H1 (cell line): ENCODE measurements around the gene SPRR1A. TPM values are rescaled to one million over a fixed set of nuclear protein-coding genes. Genes with fewer than 3 reads are reported as not detected.

Experiments
- CTCF ChIA-PET: fragments of 300-600 bp; sonication (Branson Sonifier 250); formaldehyde crosslinking; loops from one replicate; lab custom pipeline; 2021; ENCODE audit not compliant: partially characterized antibody; lab: Charles Lee
- POLR2A ChIA-PET: fragments of 300-600 bp; sonication (Branson Sonifier 250); formaldehyde crosslinking; loops from one replicate; lab custom pipeline; 2021; ENCODE audit warnings: inconsistent platforms; ENCODE audit not compliant: partially characterized antibody; lab: Charles Lee
- DNase-seq, 2 experiments: peaks; one replicate each; pipeline versions ENCODE4 v3.0.0 to v3.0.0-alpha.2; 2010 to 2022; ENCODE audit warnings: low spot score in 2 of 2, low read depth in 1 of 2, mixed read lengths in 1 of 2
- FAIRE-seq: peaks from 2 replicates; lab custom pipeline; 2011; peaks lifted over from hg19 to GRCh38; lab: Jason Lieb, UNC
- H2AFZ ChIP-seq: 2 replicates; pipeline ENCODE4 v1.8.1; 2012; ENCODE audit warnings: low read length, inconsistent platforms
- H2AK5ac ChIP-seq: 2 replicates; pipeline ENCODE4 v1.6.1; 2013; ENCODE audit warnings: low read depth, low read length
- H2BK120ac ChIP-seq: replicated peaks from 2 replicates; pipeline ENCODE3; 2013; ENCODE audit warnings: low read depth, low read length, inconsistent platforms
- H2BK12ac ChIP-seq: 2 replicates; pipeline ENCODE4 v1.6.1; 2013; ENCODE audit warnings: low read depth, low read length
- H2BK15ac ChIP-seq: 2 replicates; pipeline ENCODE4 v1.6.1; 2013; ENCODE audit warnings: low read length
- H2BK20ac ChIP-seq: 2 replicates; pipeline ENCODE4 v1.6.1; 2013; ENCODE audit warnings: low read length
- H2BK5ac ChIP-seq: 2 replicates; pipeline ENCODE4 v1.6.1; 2013; ENCODE audit warnings: low read depth, low read length
- H3K14ac ChIP-seq: 2 replicates; pipeline ENCODE4 v1.6.1; 2013; ENCODE audit warnings: inconsistent platforms; ENCODE audit not compliant: insufficient read length
- H3K18ac ChIP-seq: 2 replicates; pipeline ENCODE4 v1.6.1; 2013; ENCODE audit warnings: low read length; ENCODE audit errors: extremely low read depth
- H3K23ac ChIP-seq: 2 replicates; pipeline ENCODE4 v1.6.1; 2013; ENCODE audit warnings: inconsistent platforms; ENCODE audit not compliant: insufficient read length
- H3K23me2 ChIP-seq: 2 replicates; pipeline ENCODE4 v1.6.1; 2013; ENCODE audit warnings: low read depth, low read length
- H3K27ac ChIP-seq: 2 replicates; pipeline ENCODE4 v1.6.1; 2011; ENCODE audit warnings: low read depth, low read length, inconsistent platforms
- H3K27me3 ChIP-seq, 4 experiments: replicated peaks in 1 of 4; 1 replicate in 1 of 4; 2 replicates in 3 of 4; pipeline versions ENCODE4 v1.6.1 to v1.8.1; 2011 to 2013; ENCODE audit warnings: low read length in 3 of 4, mild to moderate bottlenecking in 3 of 4, inconsistent platforms in 2 of 4, mixed read lengths in 2 of 4, moderate library complexity in 1 of 4; ENCODE audit not compliant: control insufficient read depth in 3 of 4, insufficient read depth in 3 of 4; ENCODE audit errors: extremely low read depth in 1 of 4
- H3K36me3 ChIP-seq, 4 experiments: 2 replicates each; pipeline versions ENCODE4 v1.6.1 to v1.8.1; 2011 to 2013; ENCODE audit warnings: mild to moderate bottlenecking in 4 of 4, low read length in 3 of 4, moderate library complexity in 2 of 4, control low read depth in 1 of 4, inconsistent platforms in 1 of 4; ENCODE audit not compliant: insufficient read depth in 4 of 4, control insufficient read depth in 2 of 4
- H3K4ac ChIP-seq: replicated peaks from 2 replicates; pipeline ENCODE3; 2013; ENCODE audit warnings: low read length, low read depth, mixed read lengths, inconsistent platforms; ENCODE audit not compliant: insufficient read length
- H3K4me1 ChIP-seq, 4 experiments: replicated peaks in 1 of 4; 1 replicate in 1 of 4; 2 replicates in 3 of 4; pipeline versions ENCODE4 v1.6.1 to v1.8.1; 2011 to 2013; ENCODE audit warnings: low read length in 3 of 4, inconsistent platforms in 2 of 4, mixed read lengths in 1 of 4; ENCODE audit not compliant: insufficient read depth in 4 of 4, control insufficient read depth in 3 of 4
- H3K4me2 ChIP-seq, 2 experiments: 2 replicates each; pipeline versions ENCODE4 v1.6.1 to v1.8.1; 2011 to 2013; ENCODE audit warnings: low read depth in 2 of 2, low read length in 2 of 2, control low read depth in 1 of 2, inconsistent platforms in 1 of 2, mild to moderate bottlenecking in 1 of 2; ENCODE audit not compliant: insufficient read depth in 1 of 2
- H3K4me3 ChIP-seq, 4 experiments: fragments of 200-600, 300-600 bp in 1 of 4; sonication (generic), shearing (Covaris generic), sonication (Bioruptor Twin) in 1 of 4; 2 replicates each; pipeline versions ENCODE4 v1.5.1 to v1.8.1; 2011 to 2016; ENCODE audit warnings: low read length in 4 of 4, low read depth in 3 of 4, control low read depth in 2 of 4, inconsistent platforms in 2 of 4, mild to moderate bottlenecking in 2 of 4, mixed read lengths in 1 of 4, moderate library complexity in 1 of 4; ENCODE audit not compliant: insufficient read depth in 2 of 4; ENCODE audit errors: extremely low read depth in 1 of 4
- H3K56ac ChIP-seq: replicated peaks from 2 replicates; pipeline ENCODE3; 2013; ENCODE audit warnings: low read depth, mild to moderate bottlenecking, mixed read lengths, low read length, inconsistent platforms; ENCODE audit not compliant: insufficient read length
- H3K79me1 ChIP-seq: 2 replicates; pipeline ENCODE4 v1.6.1; 2013; ENCODE audit warnings: low read depth, low read length, control low read depth
- H3K79me2 ChIP-seq, 2 experiments: 2 replicates each; pipeline versions ENCODE4 v1.6.1 to v1.8.1; 2012 to 2013; ENCODE audit warnings: low read length in 2 of 2, mild to moderate bottlenecking in 2 of 2, inconsistent platforms in 1 of 2; ENCODE audit not compliant: insufficient read depth in 2 of 2, control insufficient read depth in 1 of 2
- H3K9ac ChIP-seq, 4 experiments: replicated peaks in 1 of 4; 1 replicate in 1 of 4; 2 replicates in 3 of 4; pipeline versions ENCODE4 v1.6.1 to v1.8.1; 2011 to 2013; ENCODE audit warnings: low read depth in 3 of 4, low read length in 3 of 4, control low read depth in 2 of 4, mild to moderate bottlenecking in 2 of 4, moderate library complexity in 2 of 4, inconsistent platforms in 1 of 4; ENCODE audit errors: extremely low read depth in 1 of 4
- H3K9me3 ChIP-seq, 2 experiments: 2 replicates each; pipeline versions ENCODE4 v1.6.1 to v1.8.1; 2012 to 2013; ENCODE audit warnings: mild to moderate bottlenecking in 2 of 2, moderate library complexity in 2 of 2, control low read depth in 1 of 2, inconsistent platforms in 1 of 2, low read depth in 1 of 2, low read length in 1 of 2, mixed read lengths in 1 of 2; ENCODE audit not compliant: insufficient read depth in 2 of 2
- H4K20me1 ChIP-seq, 2 experiments: replicated peaks in 1 of 2; 2 replicates each; pipeline versions ENCODE3 to v1.8.1; 2011 to 2013; ENCODE audit warnings: inconsistent platforms in 2 of 2, low read length in 2 of 2, mild to moderate bottlenecking in 1 of 2; ENCODE audit not compliant: insufficient read depth in 2 of 2, control insufficient read depth in 1 of 2
- H4K5ac ChIP-seq: 2 replicates; pipeline ENCODE4 v1.6.1; 2013; ENCODE audit warnings: low read length, low read depth, mixed read lengths, inconsistent platforms; ENCODE audit not compliant: insufficient read length
- H4K8ac ChIP-seq: 2 replicates; pipeline ENCODE4 v1.8.0; 2013; ENCODE audit warnings: mild to moderate bottlenecking, moderate library complexity, low read length, inconsistent platforms; ENCODE audit not compliant: insufficient read depth; ENCODE audit errors: extremely low read depth
- H4K91ac ChIP-seq: replicated peaks from 2 replicates; pipeline ENCODE3; 2013; ENCODE audit warnings: low read length, mixed read lengths, inconsistent platforms; ENCODE audit not compliant: insufficient read length
- RNF2 ChIP-seq: fragments of 200-900, 300-1000 bp; sonication (generic); IDR thresholded peaks from 2 replicates; pipeline ENCODE4 v1.7.1; 2016; ENCODE audit warnings: borderline replicate concordance, low read depth, mild to moderate bottlenecking, antibody characterized with exemption, low read length; ENCODE audit not compliant: poor library complexity, severe bottlenecking; ENCODE audit errors: missing control alignments
- WGBS, 2 experiments: shearing (Covaris generic) in 1 of 2; methylation state at CpG; one replicate each; pipeline versions ENCODE4 v1.1.6 to v1.1.7; 2013 to 2015; ENCODE audit warnings: low lambda C conversion rate in 2 of 2, mixed read lengths in 2 of 2, inconsistent platforms in 1 of 2, low coverage in 1 of 2, missing lambda C conversion rate in 1 of 2; ENCODE audit not compliant: insufficient replicate concordance in 2 of 2, insufficient coverage in 1 of 2, insufficient read length in 1 of 2; ENCODE audit errors: extremely low coverage in 1 of 2, missing lambda C conversion rate in 1 of 2; 5-methylcytosine and 5-hydroxymethylcytosine counted together
- polyA plus RNA-seq, 7 experiments: library from polyadenylated mRNA; depleted of rRNA in 3 of 7; stranded (reverse) in 5 of 7; unstranded in 2 of 7; fragments of >200 nt in 5 of 7; fragments of 200-250 nt in 2 of 7; gene quantifications; 1 replicate in 5 of 7; 2 replicates in 1 of 7; 4 replicates in 1 of 7; pipeline versions ENCODE4 v1.2.1 to v1.2.3, GENCODE V29; 2011 to 2013; ENCODE audit warnings: missing spikeins in 2 of 7, mixed read lengths in 2 of 7
- total RNA-seq: library from RNA; stranded (reverse); fragmentation: NEBNext Ultra II Directional; extraction: Animal tissue kit (Norgen Biotek cat#: 25700); gene quantifications from 2 replicates; pipeline ENCODE4 v1.2.1, GENCODE V29; 2021

The SPRR1A gene
- total and polyA plus RNA-seq, 2 of the 8 experiments (the other 6 are each of a cell fraction or from before 2014, with no cell fraction given) = not detected

GRCh38 chr1:152969036-152969435 is 14.8 kb upstream of the SPRR1A start:
- H3K4me3 ChIP-seq = no peak overlapping the region
- no peak overlapping the region for H2BK15ac ChIP-seq
- ChIA-PET POLR2A (no interaction called here), CTCF (interaction anchor here (1.7 to 4.7 kb wide), 3 partner anchors 9 to 223 kb away, joined by 6 to 27 read pairs (median 6); no protein-coding TSS in a partner anchor)
- DNase-seq (no peak), FAIRE-seq (no peak)
- H3K14ac ChIP-seq = no peak overlapping the region
- H3K27ac ChIP-seq = no peak overlapping the region
- H3K56ac ChIP-seq = no peak overlapping the region
- no peak overlapping the region for H2BK20ac ChIP-seq
- no peak overlapping the region for H4K8ac ChIP-seq
- no peak overlapping the region for H2BK120ac ChIP-seq
- no peak for TF ChIP-seq RNF2
- no peaks in the 10 kb centered on the region for H3K79me2 ChIP-seq
- no peak overlapping the region for H2BK5ac ChIP-seq
- H4K91ac ChIP-seq = no peak overlapping the region
- H2AFZ ChIP-seq = no peak overlapping the region
- no peaks in the 10 kb centered on the region for H3K4me1 ChIP-seq
- H3K23me2 ChIP-seq = no peaks in the 10 kb centered on the region
- no peak overlapping the region for H2BK12ac ChIP-seq
- no peak overlapping the region for H4K5ac ChIP-seq
- H3K9me3 ChIP-seq = peaks cover 0 to 4% of the 10 kb centered on the region in 2 experiments; a peak in 1 of 4 replicates
- no peaks in the 10 kb centered on the region for H3K27me3 ChIP-seq
- H3K79me1 ChIP-seq = no peaks in the 10 kb centered on the region
- no peaks in the 10 kb centered on the region for H3K36me3 ChIP-seq
- no peak overlapping the region for H2AK5ac ChIP-seq
- H4K20me1 ChIP-seq = no peaks in the 10 kb centered on the region
- no peak overlapping the region for H3K4me2 ChIP-seq
- H3K9ac ChIP-seq = no peak overlapping the region
- H3K4ac ChIP-seq = no peak overlapping the region
- H3K18ac ChIP-seq = no peak overlapping the region
- no peak overlapping the region for H3K23ac ChIP-seq
- WGBS, 2 experiments = 85% methylated on average over 2 of the region's 2 CpGs; no CpG with 5 or more reads in 1 of the 2 experiments
